HG02981 (cell line): ENCODE data around the gene ATXN1L.
"Not testable (repeated sequence)": the region's sequence is repeated elsewhere in the genome, so short reads cannot be mapped to it uniquely, and the experiment has no call there.

ENCODE experiments used
- ATAC-seq: cut with Tn5 transposase; IDR thresholded peaks from one replicate; pipeline ENCODE4 v1.9.1; 2021; ENCODE audit warnings: mild to moderate bottlenecking, moderate library complexity; ENCODE audit not compliant: unreplicated experiment

The ATXN1L gene

DNA sequence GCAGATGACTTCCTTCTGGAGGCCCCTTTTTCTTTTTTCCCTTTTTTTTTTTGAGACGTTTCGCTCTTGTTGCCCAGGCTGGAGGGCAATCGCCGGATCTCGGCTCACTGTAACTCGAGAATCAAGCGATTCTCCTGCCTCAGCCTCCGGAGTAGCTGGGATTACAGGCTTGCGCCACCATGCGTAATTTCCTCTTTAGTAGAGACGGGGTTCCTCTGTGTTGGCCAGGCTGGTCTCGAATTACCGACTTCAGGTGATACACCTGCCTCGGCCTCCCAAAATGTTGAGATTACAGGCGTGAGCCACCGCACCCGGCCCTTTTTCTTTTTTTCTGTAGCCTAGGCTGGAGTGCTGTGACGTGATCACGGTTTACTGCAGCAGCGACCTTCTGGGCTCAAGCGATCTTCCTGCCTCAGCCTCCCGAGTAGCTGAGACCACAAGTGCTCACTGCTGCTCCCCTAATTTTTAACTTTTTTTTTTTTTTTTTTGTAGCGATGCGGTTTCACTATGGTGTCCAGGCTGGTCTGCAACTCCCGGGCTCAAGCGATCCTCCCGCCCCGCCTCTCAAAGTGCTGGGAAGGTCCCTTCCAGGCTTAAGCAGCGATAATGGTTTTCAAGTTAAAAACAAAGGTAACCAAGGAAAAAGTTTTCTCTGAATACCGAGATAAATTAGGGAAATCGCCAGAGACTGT lies 48.6 kb downstream of the ATXN1L start:
- peak; percentile 12 for ATAC-seq

DNA sequence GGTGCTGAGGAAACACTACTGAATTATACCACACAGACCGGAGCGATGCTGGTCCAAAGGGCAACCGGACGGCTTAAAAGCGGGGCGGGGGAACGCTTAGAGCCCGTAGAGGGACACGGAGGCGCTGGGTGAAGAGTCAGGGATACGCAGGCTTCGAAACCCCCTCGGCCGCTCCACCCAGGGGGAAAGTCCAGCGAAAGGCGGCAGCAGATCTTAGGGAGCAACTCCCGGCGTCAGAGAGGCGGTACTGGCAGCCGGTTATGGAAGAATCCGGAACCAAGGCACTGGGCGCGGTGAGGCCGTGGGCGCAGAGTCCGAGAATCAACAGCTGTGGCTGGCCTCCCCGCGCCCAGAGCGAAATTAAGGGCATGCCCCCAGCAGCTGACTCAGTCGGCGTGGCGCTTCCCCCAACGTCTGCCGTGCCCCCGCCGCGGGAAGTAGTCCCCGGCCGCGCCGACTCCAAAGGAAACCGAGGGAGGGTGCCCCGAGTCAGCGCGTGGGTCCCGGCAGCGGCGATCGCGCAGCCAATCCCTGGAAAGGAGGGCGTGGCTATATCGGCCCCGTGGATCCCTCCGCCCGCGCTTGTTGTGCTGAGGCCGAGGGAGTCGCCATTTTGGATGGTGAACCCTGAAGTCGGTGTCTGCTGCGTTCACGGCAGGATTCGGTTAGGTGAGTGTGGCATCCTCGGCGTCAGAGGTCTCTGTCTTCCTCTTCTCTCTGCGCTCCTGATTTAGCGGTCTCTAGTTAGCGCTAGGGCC lies 49.3 kb downstream of the ATXN1L start, which contains the start of gene IST1:
Gene IST1 (plus strand): TSS at position 611 of the 758 bp plus-strand sequence. CDS start 20,110 bp downstream, outside the sequence.
- peak; percentile 74 for ATAC-seq

DNA sequence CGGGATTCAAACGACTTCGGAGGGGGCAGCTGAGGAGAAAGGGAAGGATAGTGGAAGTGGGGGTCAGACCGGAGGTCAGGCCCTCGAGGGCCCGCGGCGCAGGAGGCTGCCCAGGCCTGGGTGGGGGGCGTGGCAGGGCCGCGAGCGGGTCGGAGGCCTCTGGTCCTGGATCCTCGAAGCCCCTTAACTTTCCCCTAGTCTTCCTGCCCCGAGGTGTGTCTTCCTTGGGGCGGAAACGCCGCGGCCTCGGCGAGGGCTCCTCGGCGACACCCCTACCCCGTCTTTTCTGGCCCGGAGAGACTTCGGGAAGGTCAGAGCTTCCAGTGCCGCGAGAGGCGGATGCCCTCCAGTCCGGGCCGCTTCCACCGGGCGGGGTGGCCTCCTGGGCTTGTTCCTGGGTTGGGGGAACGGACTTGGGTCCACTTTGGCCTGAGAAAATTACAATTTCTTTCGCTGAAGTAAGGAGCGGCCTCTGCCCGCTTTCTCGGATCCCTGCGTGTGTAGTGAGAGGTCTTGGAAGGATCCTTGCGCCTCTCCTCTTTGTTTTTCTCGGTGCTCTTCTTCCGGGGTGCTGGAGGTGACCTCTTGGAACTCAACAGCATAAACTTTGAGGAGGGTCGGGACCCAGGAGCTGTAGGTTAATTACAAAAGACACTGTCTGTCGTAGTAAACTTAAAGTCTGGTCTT lies 50.0 kb downstream of the ATXN1L start:
- ATAC-seq, result peak; percentile 28

DNA sequence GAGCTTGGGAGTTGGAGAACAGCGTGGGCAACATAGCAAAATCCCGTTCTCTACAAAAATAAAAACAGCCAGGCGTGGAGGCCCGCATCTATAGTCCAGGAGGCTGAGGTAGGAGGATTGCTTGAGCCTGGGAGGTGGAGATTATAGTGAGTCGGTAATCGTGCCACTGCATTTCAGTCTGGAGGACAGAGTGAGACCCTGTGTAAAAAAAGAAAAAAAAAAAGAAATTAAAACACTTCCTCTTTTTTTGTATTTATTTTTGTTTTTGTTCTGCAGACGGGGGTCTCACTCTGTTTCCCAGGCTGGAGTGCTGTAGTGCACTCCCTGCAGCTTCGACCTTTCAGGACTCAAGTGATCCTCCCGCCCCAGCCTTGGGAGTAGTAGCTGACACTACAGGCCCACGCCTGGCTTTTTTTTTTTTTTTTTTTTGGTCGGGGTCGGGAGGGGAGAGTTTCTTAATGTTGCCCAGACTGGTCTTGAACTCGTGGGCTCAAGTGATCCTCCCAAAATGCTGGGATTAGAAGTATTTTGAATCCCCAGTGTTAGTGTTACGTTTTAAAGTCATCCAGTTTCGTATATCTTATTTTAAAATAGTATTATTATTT lies 51.1 kb downstream of the ATXN1L start:
- no peak for ATAC-seq

DNA sequence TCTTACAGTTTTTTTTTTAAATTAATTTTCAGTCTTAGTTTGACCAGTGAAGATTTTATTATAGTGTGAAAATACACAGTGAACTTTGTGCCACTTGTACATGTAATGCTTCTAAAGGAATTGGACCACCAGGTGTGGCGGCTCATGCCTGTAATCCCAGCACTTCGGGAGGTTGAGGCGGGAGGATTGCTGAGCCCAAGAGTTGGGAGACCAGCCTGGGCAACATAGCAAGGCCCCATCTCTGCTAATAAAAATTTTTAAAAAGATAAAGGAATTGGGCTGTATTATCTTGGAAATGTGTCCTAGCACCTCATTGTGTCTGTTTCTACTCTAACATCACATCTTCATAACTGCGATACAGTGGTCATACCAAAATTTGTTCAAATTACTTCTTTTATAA lies 53.4 kb downstream of the ATXN1L start:
- ATAC-seq, result no peak

DNA sequence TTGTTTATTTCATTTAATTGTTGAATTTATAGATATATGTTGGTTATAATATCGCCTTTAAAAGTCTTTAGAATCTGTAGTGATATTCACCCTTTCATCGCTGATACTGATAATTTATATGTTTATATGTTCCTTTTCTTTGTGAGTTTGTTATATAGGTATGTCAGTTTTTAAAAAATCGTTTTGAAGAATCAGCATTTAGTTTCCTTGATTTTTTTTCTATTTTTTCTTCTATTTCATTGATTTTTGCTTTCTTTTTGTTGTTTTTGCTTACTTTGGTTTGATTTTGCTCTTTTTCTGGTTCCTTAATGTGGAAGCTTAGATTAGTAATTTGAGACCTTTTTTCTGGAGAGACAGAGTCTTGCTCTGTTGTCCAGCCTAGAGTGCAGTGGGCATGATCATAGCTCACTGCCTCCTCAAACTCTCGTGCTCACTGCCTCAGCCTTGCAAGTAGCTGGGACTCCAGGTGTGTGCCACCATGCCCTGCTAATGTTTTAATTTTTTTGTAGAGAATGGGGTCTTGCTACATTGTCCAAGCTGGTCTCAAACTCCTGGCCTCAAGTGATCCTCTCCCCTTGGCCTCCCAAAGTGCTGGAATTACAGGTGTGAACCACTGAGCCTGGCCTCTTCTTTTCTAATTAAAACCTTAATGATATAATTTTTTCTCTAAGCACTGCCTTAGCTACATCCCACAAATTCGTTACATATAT lies 57.0 kb downstream of the ATXN1L start:
- no peak for ATAC-seq

DNA sequence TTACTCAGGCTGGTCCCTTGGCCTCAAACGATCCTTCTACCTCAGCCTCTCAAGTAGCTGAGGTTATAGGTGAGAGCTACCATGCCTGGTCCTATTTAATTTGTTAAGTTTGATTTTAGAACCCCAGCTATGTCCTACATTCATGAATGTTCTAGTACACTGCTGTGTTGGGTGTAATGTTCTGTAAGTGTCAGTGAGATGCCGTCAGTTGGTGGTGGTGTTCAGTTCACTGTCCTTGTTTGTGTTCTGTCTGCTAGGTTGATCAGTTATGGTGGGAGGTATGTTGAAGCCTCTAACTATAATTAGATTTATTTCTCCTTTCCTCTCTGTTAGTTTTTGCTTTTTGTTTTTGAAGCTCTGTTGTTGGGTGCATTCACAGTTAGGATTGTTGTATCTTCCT lies 57.8 kb downstream of the ATXN1L start:
- ATAC-seq, result no peak

DNA sequence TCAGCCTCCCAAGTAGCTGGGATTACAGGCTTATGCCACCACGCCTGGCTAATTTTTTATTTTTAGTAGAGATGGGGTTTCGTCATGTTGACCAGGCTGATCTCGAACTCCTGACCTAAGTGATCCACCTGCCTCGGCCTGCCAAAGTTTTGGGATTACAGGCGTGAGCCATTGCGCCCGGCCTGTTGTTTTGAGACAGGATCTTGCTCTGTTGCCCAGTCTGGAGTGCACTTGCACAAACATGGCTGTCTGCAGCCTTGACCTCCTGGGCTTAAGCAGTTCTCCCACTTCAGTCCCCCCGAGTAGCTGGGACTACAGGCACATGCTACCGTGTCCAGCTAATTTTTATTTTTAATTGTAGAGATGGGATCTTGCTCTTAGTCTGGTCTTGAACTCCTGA lies 58.5 kb downstream of the ATXN1L start:
- ATAC-seq, result no peak

DNA sequence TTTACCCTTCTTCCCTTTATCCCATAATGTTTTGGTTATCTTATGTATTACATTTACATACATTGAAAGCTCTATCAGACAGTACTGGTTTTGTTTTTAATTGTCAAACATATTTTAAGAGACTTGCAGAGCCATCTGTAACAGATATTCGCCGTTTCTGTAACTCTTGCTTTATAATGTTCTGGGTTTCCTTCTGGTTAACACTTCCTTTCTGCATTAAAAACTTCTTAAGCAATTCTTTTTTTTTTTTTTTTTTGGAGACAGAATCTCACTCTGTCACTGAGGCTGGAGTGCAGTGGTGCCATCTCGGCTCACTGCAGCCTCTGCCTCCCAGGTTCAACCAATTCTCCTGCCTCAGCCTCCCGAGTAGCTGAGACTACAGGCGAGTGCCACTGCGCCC lies 60.0 kb downstream of the ATXN1L start:
- not testable (repeated sequence) for ATAC-seq
